ENCODE data around the gene RNF32. TPM values are rescaled to one million over a fixed set of nuclear protein-coding genes. Genes with fewer than 3 reads are reported as not detected.
"Not testable (repeated sequence)": the region's sequence is repeated elsewhere in the genome, so short reads cannot be mapped to it uniquely, and the experiment has no call there.

Gene RNF32
- total RNA-seq, 4 donors from 2014 or later, result 0.29 to 1.1 (median 0.83) TPM; not detected in 1

DNA sequence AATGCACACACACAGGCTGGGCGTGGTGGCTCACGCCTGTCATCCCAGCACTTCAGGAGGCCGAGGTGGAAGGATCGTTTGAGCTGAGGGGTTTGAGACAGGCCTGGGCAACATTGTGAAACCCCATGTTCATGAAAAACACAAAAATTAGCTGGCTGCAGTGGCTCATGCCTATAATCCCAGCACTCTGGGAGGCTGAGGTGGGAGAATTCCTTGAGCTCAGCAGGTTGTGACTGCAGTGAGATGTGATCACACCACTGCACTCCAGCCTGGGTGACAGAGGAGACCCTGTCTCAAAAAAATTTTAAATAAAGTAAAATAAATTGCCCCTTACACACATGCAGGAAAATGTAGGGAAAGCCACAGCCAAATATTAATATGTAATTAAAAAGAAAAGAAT is 44.1 kb downstream of the RNF32 start:
- Histone ChIP-seq H3K4me1 (no peaks in the 10 kb centered on the region), H3K36me3 (peaks cover 0 to 48% (median 34%) of the 10 kb centered on the region in 4 donors), H3K27me3 (no peaks in the 10 kb centered on the region), H3K9me3 (no peaks in the 10 kb centered on the region), H3K27ac (replicated peaks in 1 of 4) (no peak overlapping the region), H3K4me3 (no peak overlapping the region)
- no peak for TF ChIP-seq EP300 (IDR thresholded peaks at IDR 0.05)
- TF ChIP-seq POLR2AphosphoS5 (IDR thresholded peaks at IDR 0.05), result no peak
- TF ChIP-seq POLR2A (IDR thresholded peaks at IDR 0.05; ENCODE audit: low read depth), result no peak
- intact Hi-C loops (cut with DNase I), result no loop called here
- no peak for DNase-seq (ENCODE audit: extremely low spot score)
- WGBS, result 97% methylated on average over 4 of the region's 4 CpGs

GRCh38 chr7:156691764-156692163 is 51.2 kb downstream of the RNF32 start:
- intact Hi-C loops (cut with DNase I), result no loop called here

DNA sequence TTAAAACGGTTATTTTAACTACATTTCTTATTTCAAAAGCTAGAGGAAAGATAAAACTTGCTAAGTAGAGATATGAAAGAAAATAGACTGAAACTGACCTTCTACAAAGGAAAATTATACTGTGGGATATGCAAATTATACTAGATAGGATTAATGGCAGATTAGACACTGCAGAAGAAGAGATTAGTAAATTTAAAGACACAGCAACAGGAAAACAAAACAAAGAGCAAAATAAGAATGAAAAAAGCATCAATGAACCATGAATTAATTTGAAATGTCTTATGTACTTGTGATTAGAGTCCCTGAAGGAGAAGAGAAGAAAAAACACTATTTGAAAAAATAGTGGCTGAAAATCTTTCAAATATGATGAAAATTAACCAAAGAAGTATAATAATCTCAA is 52.3 kb downstream of the RNF32 start:
- peaks cover 0 to 10% (median 6%) of the 10 kb centered on the region in 4 donors for H3K9me3 ChIP-seq
- no peaks in the 10 kb centered on the region for H3K4me1 ChIP-seq
- H3K27me3 ChIP-seq, result no peaks in the 10 kb centered on the region
- no peak for DNase-seq (ENCODE audit: extremely low spot score)
- peaks cover 0 to 2% (median 0%) of the 10 kb centered on the region in 4 donors for H3K36me3 ChIP-seq
- TF ChIP-seq POLR2AphosphoS5 (IDR thresholded peaks at IDR 0.05) (no peak), EP300 (IDR thresholded peaks at IDR 0.05) (no peak), POLR2A (IDR thresholded peaks at IDR 0.05; ENCODE audit: low read depth) (no peak)
- TF ChIP-seq, protein P1, sequence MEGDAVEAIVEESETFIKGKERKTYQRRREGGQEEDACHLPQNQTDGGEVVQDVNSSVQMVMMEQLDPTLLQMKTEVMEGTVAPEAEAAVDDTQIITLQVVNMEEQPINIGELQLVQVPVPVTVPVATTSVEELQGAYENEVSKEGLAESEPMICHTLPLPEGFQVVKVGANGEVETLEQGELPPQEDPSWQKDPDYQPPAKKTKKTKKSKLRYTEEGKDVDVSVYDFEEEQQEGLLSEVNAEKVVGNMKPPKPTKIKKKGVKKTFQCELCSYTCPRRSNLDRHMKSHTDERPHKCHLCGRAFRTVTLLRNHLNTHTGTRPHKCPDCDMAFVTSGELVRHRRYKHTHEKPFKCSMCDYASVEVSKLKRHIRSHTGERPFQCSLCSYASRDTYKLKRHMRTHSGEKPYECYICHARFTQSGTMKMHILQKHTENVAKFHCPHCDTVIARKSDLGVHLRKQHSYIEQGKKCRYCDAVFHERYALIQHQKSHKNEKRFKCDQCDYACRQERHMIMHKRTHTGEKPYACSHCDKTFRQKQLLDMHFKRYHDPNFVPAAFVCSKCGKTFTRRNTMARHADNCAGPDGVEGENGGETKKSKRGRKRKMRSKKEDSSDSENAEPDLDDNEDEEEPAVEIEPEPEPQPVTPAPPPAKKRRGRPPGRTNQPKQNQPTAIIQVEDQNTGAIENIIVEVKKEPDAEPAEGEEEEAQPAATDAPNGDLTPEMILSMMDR (IDR thresholded peaks at IDR 0.05), result no peak
- no peak overlapping the region for H3K4me3 ChIP-seq
- no peak overlapping the region for H3K27ac ChIP-seq (replicated peaks in 1 of 4)
- intact Hi-C loops (cut with DNase I), result no loop called here
- WGBS, result 91% methylated on average over 1 of the region's 1 CpG

More at GRCh38 chr7:156691764-156692163, 51.2 kb downstream of the RNF32 start:
- Histone ChIP-seq H3K4me3 (no peak overlapping the region), H3K9me3 (peaks cover 0 to 5% (median 0%) of the 10 kb centered on the region in 4 donors), H3K27ac (replicated peaks in 1 of 4) (no peak overlapping the region), H3K4me1 (no peaks in the 10 kb centered on the region), H3K27me3 (no peaks in the 10 kb centered on the region), H3K36me3 (no peaks in the 10 kb centered on the region)
- WGBS, result 76% methylated on average over 5 of the region's 5 CpGs
- no peak for DNase-seq (ENCODE audit: extremely low spot score)
- no peak for TF ChIP-seq EP300 (IDR thresholded peaks at IDR 0.05)
- TF ChIP-seq, protein P1 (IDR thresholded peaks at IDR 0.05), result no peak
- no peak for TF ChIP-seq POLR2AphosphoS5 (IDR thresholded peaks at IDR 0.05)
- no peak for TF ChIP-seq POLR2A (IDR thresholded peaks at IDR 0.05; ENCODE audit: low read depth)

DNA sequence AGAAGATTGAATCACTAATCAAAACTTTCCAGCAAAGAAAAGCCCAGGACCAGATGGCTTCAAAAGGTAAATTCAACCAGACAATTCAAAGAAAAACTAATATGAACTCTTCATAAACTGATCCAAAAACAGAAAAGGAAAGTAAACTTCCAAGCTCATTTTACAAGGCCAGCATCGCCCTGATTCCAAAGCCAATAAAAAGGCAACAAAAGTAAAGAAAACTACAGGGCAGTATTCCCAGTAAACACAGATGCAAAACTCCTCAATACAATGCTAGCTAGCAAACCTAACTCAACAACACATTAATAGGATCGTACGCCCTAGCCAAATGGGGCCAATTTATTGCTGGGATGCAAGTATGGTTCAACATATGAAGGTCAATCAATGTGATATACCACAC is 53.1 kb downstream of the RNF32 start:
- WGBS, result 97% methylated on average over 3 of the region's 3 CpGs
- intact Hi-C loops (cut with DNase I), result no loop called here

GRCh38 chr7:156697283-156697682 is 56.7 kb downstream of the RNF32 start:
- DNase-seq (ENCODE audit: extremely low spot score); intact Hi-C loops (cut with DNase I); H3K4me3 ChIP-seq; H3K4me1 ChIP-seq; H3K27ac ChIP-seq (replicated peaks in 1 of 4); H3K27me3 ChIP-seq: not testable (repeated sequence)
- Histone ChIP-seq H3K36me3 (peaks cover 0 to 11% (median 0%) of the 10 kb centered on the region in 4 donors), H3K9me3 (peaks cover 0 to 15% (median 9%) of the 10 kb centered on the region in 4 donors)
- 97% methylated on average over 9 of the region's 9 CpGs for WGBS

More for the DNA sequence above, 53.1 kb downstream of the RNF32 start:
- H3K4me1 ChIP-seq, result no peaks in the 10 kb centered on the region
- no peak overlapping the region for H3K27ac ChIP-seq (replicated peaks in 1 of 4)
- no peak for DNase-seq (ENCODE audit: extremely low spot score)
- H3K36me3 ChIP-seq, result peaks cover 0 to 10% (median 0%) of the 10 kb centered on the region in 4 donors
- no peak for TF ChIP-seq POLR2A (IDR thresholded peaks at IDR 0.05; ENCODE audit: low read depth)
- TF ChIP-seq EP300 (IDR thresholded peaks at IDR 0.05), result no peak
- TF ChIP-seq POLR2AphosphoS5 (IDR thresholded peaks at IDR 0.05), result no peak
- TF ChIP-seq, protein P1 (IDR thresholded peaks at IDR 0.05), result no peak
- no peaks in the 10 kb centered on the region for H3K27me3 ChIP-seq
- no peak overlapping the region for H3K4me3 ChIP-seq
- peaks cover 0 to 15% (median 9%) of the 10 kb centered on the region in 4 donors for H3K9me3 ChIP-seq

DNA sequence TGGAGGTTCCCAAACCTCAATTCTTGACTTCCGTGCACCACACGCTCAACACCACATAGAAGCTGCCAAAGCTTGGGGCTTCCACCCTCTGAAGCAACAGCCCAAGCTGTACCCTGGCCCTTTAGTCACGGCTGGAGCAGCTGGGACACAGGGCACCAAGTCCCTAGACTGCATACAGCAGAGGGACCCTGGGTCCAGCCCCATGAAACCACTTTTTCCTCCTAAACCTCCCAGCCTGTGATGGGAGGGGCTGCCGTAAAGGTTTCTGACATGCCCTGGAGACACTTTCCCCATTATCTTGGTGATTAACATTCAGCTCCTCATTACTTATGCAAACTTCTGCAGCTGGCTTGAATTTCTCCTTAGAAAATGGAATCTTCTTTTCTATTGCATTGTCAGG is 57.9 kb downstream of the RNF32 start:
- H3K4me3 ChIP-seq; DNase-seq (ENCODE audit: extremely low spot score); H3K4me1 ChIP-seq; H3K27me3 ChIP-seq; intact Hi-C loops (cut with DNase I); H3K27ac ChIP-seq (replicated peaks in 1 of 4): not testable (repeated sequence)
- H3K36me3 ChIP-seq, result peaks cover 0 to 11% (median 0%) of the 10 kb centered on the region in 4 donors
- WGBS, result 100% methylated on average over 4 of the region's 4 CpGs
- peaks cover 0 to 15% (median 9%) of the 10 kb centered on the region in 4 donors for H3K9me3 ChIP-seq

DNA sequence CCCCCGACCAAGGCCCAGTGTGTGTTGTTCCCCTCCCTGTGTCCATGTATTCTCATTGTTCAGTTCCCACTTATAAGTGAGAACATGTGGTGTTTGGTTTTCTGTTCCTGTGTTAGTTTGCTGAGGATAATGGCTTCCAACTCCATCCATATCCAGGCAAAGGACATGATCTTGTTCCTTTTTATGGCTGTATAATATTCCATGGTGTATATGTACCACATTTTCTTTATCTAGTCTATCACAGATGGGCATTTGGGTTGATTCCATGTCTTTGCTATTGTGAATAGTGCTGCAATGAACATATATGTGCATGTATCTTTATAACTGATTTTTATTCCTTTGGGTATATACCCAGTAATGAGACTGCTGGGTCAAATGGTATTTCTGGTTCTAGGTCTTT is 61.2 kb downstream of the RNF32 start:
- H3K27me3 ChIP-seq; H3K27ac ChIP-seq (replicated peaks in 1 of 4); DNase-seq (ENCODE audit: extremely low spot score); H3K4me1 ChIP-seq; H3K4me3 ChIP-seq; intact Hi-C loops (cut with DNase I): not testable (repeated sequence)
- Histone ChIP-seq H3K9me3 (peaks cover 0 to 15% (median 6%) of the 10 kb centered on the region in 4 donors), H3K36me3 (peaks cover 0 to 16% (median 0%) of the 10 kb centered on the region in 4 donors)
- WGBS, result 82% methylated on average over 1 of the region's 1 CpG
